Adrenal gland (tissue), 12 donors: ENCODE measurements around the gene PRPF19. TPM values are rescaled to one million over a fixed set of nuclear protein-coding genes. Genes with fewer than 3 reads are reported as not detected.

Source experiments
- DNase-seq, 7 donors: peaks; one replicate each; pipeline ENCODE4 v3.0.0-alpha.2; 2019 to 2020
- H3K27ac ChIP-seq, 5 donors: fragments of 200-600 bp; sonication (generic) in 4 of 5; 1 replicate in 3 of 5; 2 replicates in 2 of 5; pipeline versions ENCODE4 v1.5.1 to v1.8.0; 2016 to 2020; ENCODE audit warnings: mild to moderate bottlenecking in 1 of 5
- H3K27me3 ChIP-seq: fragments of 200-600 bp; 2 replicates; pipeline ENCODE4 v1.8.0; 2021
- H3K36me3 ChIP-seq, 2 donors: fragments of 200-600 bp; replicated peaks in 1 of 2; 1 replicate in 1 of 2; 2 replicates in 1 of 2; pipeline versions ENCODE4 v1.5.1 to v1.8.0; 2018 to 2022
- H3K4me1 ChIP-seq, 2 donors: fragments of 200-600 bp; replicated peaks in 1 of 2; 1 replicate in 1 of 2; 2 replicates in 1 of 2; pipeline versions ENCODE4 v1.5.1 to v1.8.0; 2018 to 2021
- H3K4me3 ChIP-seq, 4 donors: fragments of 200-600 bp; sonication (generic) in 3 of 4; one replicate each; pipeline ENCODE4 v1.5.1; 2016 to 2018
- H3K9me3 ChIP-seq, 3 donors: fragments of 200-600 bp; sonication (generic) in 1 of 3; replicated peaks in 1 of 3; 1 replicate in 2 of 3; 2 replicates in 1 of 3; pipeline versions ENCODE4 v1.5.1 to v1.8.0; 2016 to 2021
- POLR2A ChIP-seq, 2 donors: fragments of 450-650 bp; IDR thresholded peaks; one replicate each; pipeline ENCODE4 v1.6.1; 2017; ENCODE audit warnings: antibody characterized with exemption in 2 of 2, mild to moderate bottlenecking in 2 of 2, moderate library complexity in 1 of 2
- WGBS, 4 donors: extraction: QIAGEN DNeasy Blood & Tissue Kit in 2 of 4; methylation state at CpG; one replicate each; pipeline versions ENCODE4 v1.1.5 to v1.1.7; 2013 to 2017; 5-methylcytosine and 5-hydroxymethylcytosine counted together
- intact Hi-C, 2 donors: fragments of 100-400 bp; cut with DNase I; formaldehyde crosslinking; loops; one replicate each; pipeline versions ENCODE4 v1.14.1 to v1.15.0; 2022 to 2023
- polyA plus RNA-seq, 3 donors: library from polyadenylated mRNA; stranded (reverse); fragments of 200-250 nt in 2 of 3; fragments of 350-450 nt in 1 of 3; fragmentation: Illumina TruSeq in 1 of 3; extraction: RNeasy Lipid Tissue Mini Kit (QIAGEN cat#74804) in 1 of 3; gene quantifications; one replicate each; pipeline ENCODE4 v1.2.3, GENCODE V29; 2013 to 2014
- total RNA-seq, 9 donors: library from RNA; depleted of rRNA in 4 of 9; stranded (reverse); fragments of >200 nt in 4 of 9; fragments of 120-200 nt in 1 of 9; fragmentation: NEBNext Ultra II Directional in 1 of 9; extraction: Animal tissue kit (Norgen Biotek cat#: 25700) in 1 of 9; gene quantifications; one replicate each; pipeline versions ENCODE4 v1.1.0 to v1.2.4, GENCODE V29; 2013 to 2023
- TF ChIP-seq, protein P1 (sequence below), 6 experiments: fragments of 450-650 bp in 4 of 6; fragments of 200-600 bp in 2 of 6; sonication (generic) in 1 of 6; IDR thresholded peaks; 1 replicate in 5 of 6; 2 replicates in 1 of 6; pipeline versions ENCODE4 v1.5.1 to v1.8.0; 2016 to 2021; ENCODE audit warnings: antibody characterized with exemption in 6 of 6, mild to moderate bottlenecking in 2 of 6, moderate library complexity in 1 of 6
- donor health status: healthy with polysubstance abuse.
- donor health status: Bipolar disorder and iron deficiency.
- donor health status: DM: yes; HTN: yes; CAD: no.
- donor health status: DM: no; HTN: no; CAD: no.
- donor health status: DM: no; HTN: no; CAD: no.
- donor health status: DM: yes; HTN: yes; CAD: no.

Gene PRPF19
- total and polyA plus RNA-seq, 12 donors = 45.5 to 129 (median 100.0) TPM

DNA sequence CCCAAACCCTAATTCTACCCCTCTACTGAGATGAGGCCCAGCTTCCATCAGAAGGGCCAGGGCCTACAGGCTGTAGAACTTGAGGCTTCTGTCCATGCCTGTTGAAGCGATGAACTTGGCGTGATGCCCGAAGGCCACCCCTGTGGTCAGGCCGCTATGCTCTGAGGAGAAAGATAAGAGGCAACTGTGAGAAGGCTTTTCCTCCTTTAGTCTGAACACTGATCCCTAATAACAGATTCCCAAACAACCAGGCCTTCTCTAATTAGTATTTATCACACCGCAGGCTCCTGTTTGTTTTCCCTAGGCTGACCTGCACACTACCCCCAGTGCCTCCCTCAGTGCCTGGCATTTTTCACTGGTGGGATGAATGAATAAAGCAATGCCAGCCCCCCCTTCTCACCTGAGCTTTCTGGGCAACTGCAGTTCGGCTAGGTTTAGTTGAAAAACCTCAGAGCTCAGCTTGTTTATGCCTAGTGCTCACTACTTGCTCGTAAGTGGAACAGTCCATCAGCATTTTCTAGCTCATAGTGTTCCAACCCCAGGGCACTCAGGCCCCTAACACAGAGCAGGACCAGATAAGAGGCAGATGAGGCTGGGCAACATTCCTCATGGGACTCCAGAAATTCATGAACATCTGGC is 15.2 kb downstream of the PRPF19 start:
- H3K4me3 ChIP-seq = no peak overlapping the region
- H3K27ac ChIP-seq = peak overlapping the region in 1 of 5 donors; percentile 14
- intact Hi-C loops = loop anchor here in 1 of 2 donors (5.0 kb wide), 1 partner anchor 114 kb away; no protein-coding TSS in a partner anchor
- 47 to 60% (median 50%) methylated on average over 4 to 7 of the region's 7 CpGs for WGBS, 4 donors
- H3K27me3 ChIP-seq = no peaks in the 10 kb centered on the region
- peaks cover 0 to 52% of the 10 kb centered on the region in 2 donors for H3K36me3 ChIP-seq
- peak; percentile 72 to 90 (median 88) for DNase-seq
- H3K4me1 ChIP-seq = peaks cover 0 to 4% of the 10 kb centered on the region in 2 donors
- no peaks in the 10 kb centered on the region for H3K9me3 ChIP-seq
- TF ChIP-seq, protein P1, sequence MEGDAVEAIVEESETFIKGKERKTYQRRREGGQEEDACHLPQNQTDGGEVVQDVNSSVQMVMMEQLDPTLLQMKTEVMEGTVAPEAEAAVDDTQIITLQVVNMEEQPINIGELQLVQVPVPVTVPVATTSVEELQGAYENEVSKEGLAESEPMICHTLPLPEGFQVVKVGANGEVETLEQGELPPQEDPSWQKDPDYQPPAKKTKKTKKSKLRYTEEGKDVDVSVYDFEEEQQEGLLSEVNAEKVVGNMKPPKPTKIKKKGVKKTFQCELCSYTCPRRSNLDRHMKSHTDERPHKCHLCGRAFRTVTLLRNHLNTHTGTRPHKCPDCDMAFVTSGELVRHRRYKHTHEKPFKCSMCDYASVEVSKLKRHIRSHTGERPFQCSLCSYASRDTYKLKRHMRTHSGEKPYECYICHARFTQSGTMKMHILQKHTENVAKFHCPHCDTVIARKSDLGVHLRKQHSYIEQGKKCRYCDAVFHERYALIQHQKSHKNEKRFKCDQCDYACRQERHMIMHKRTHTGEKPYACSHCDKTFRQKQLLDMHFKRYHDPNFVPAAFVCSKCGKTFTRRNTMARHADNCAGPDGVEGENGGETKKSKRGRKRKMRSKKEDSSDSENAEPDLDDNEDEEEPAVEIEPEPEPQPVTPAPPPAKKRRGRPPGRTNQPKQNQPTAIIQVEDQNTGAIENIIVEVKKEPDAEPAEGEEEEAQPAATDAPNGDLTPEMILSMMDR (IDR thresholded peaks at IDR 0.05) = no peak
- TF ChIP-seq POLR2A (IDR thresholded peaks at IDR 0.05) = no peak

DNA sequence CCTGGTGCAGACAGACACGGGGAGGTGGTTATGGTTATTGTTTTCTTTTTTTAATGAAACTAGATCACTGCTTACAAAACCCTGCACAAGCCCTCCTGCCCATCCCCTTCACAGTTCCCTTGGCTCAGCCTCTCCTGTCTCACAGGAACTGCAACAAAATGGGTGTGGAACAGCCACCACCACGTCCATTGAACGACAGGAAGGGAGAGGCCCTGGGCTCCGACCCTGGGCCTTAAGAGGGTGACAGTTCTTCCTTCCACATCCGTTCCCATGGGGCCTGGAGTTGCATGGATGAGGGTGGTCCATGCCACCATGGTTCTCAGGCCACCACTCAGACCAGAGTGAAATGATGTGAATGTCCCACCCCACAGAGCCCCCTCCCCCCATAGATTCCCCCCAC is 15.7 kb downstream of the PRPF19 start:
- no peak overlapping the region for H3K27ac ChIP-seq
- H3K4me1 ChIP-seq = peaks cover 0 to 4% of the 10 kb centered on the region in 2 donors
- WGBS, 4 donors = 45 to 62% (median 51%) methylated on average over 4 to 5 of the region's 5 CpGs
- DNase-seq = peak in 1 of 7 donors; percentile 50
- no peaks in the 10 kb centered on the region for H3K27me3 ChIP-seq
- H3K4me3 ChIP-seq = no peak overlapping the region
- no peak for TF ChIP-seq POLR2A (IDR thresholded peaks at IDR 0.05)
- TF ChIP-seq, protein P1 (IDR thresholded peaks at IDR 0.05) = no peak
- peaks cover 0 to 47% of the 10 kb centered on the region in 2 donors for H3K36me3 ChIP-seq
- H3K9me3 ChIP-seq = no peaks in the 10 kb centered on the region
- intact Hi-C loops = loop anchor here in 1 of 2 donors (5.0 kb wide), 1 partner anchor 113 kb away; no protein-coding TSS in a partner anchor

DNA sequence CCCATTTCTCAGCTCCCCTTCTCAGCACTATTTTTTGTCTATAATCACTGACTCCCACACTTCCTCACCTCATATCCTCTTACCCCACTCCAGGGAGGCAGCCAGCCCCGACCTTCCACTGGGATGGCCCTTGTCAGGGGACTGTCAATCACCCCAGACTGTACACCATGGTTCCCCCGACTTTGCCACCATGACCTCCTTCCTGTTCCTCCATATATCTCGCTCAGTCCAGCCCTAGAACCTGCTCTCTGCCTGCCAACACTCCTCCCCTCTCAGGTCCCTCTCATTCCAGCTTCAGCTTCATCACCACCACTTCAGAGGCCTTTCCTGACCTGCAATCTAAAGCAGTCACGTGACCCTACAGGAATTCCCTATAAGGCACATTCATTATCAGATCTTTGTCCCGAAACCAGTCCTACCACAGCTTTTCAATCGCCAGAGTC is 16.5 kb downstream of the PRPF19 start:
- peaks cover 0 to 4% of the 10 kb centered on the region in 2 donors for H3K4me1 ChIP-seq
- DNase-seq = peak in 1 of 7 donors; percentile 41
- no peaks in the 10 kb centered on the region for H3K27me3 ChIP-seq
- intact Hi-C loops = loop anchor here in 1 of 2 donors (5.0 kb wide), 2 partner anchors 58 to 113 kb away; no protein-coding TSS in a partner anchor
- H3K4me3 ChIP-seq = no peak overlapping the region
- H3K9me3 ChIP-seq = no peaks in the 10 kb centered on the region
- TF ChIP-seq, protein P1 (IDR thresholded peaks at IDR 0.05) = no peak
- TF ChIP-seq POLR2A (IDR thresholded peaks at IDR 0.05) = no peak
- WGBS, 4 donors = 71 to 80% (median 75%) methylated on average over 6 of the region's 6 CpGs
- H3K36me3 ChIP-seq = peaks cover 0 to 39% of the 10 kb centered on the region in 2 donors
- H3K27ac ChIP-seq = no peak overlapping the region

DNA sequence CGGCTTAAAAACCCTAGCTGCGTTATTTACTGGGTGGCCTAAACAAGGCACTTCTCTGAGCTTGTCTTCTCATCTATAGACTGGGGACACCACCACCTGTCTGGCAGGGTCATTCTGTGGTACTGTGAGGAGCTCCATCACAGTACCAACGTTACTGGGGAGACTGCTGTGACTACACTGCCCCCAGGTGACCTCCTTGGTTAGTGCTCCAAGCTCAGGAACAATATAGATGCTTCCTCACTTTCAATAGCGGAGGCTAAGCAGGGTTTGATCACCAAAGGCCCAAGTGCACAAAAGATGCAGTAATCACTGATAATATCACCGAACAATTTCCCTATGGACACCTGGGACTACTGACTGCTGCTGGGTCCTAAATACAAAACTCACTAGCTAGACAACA is 18.8 kb downstream of the PRPF19 start:
- H3K27me3 ChIP-seq = no peaks in the 10 kb centered on the region
- peak; percentile 45 to 78 (median 60) for DNase-seq
- H3K4me3 ChIP-seq = no peak overlapping the region
- H3K9me3 ChIP-seq = no peaks in the 10 kb centered on the region
- intact Hi-C loops = loop anchor here in 1 of 2 donors (5.0 kb wide), 1 partner anchor 55 kb away; no protein-coding TSS in a partner anchor
- WGBS, 4 donors = 48 to 57% (median 51%) methylated on average over 4 to 5 of the region's 5 CpGs
- H3K4me1 ChIP-seq = peaks cover 0 to 4% of the 10 kb centered on the region in 2 donors
- TF ChIP-seq, protein P1 (IDR thresholded peaks at IDR 0.05) = peak; percentile 26 to 68 (median 53)
- no peak for TF ChIP-seq POLR2A (IDR thresholded peaks at IDR 0.05)
- no peak overlapping the region for H3K27ac ChIP-seq
- H3K36me3 ChIP-seq = peaks cover 0 to 17% of the 10 kb centered on the region in 2 donors
